Activated T-cell treated with anti-CD3 and anti-CD28 coated beads, Interleukin-2, amount 50 U/mL, for 24 hours (primary cell): ENCODE data around the gene CHRDL1.
"Not testable (repeated sequence)": the region's sequence is repeated elsewhere in the genome, so short reads cannot be mapped to it uniquely, and the experiment has no call there.

ENCODE experiments used
- DNase-seq: peaks from one replicate; pipeline ENCODE4 v3.0.0-alpha.2; 2020
- H3K27ac Mint-ChIP-seq: 2 replicates; pipeline ENCODE4 v1.8.0; 2020; ENCODE audit warnings: mild to moderate bottlenecking, mixed read lengths
- H3K27me3 Mint-ChIP-seq: 2 replicates; pipeline ENCODE4 v1.8.0; 2020; ENCODE audit warnings: mixed read lengths
- H3K36me3 Mint-ChIP-seq: 2 replicates; pipeline ENCODE4 v1.8.0; 2020; ENCODE audit warnings: low read depth, mixed read lengths
- H3K4me1 Mint-ChIP-seq: 2 replicates; pipeline ENCODE4 v1.8.0; 2020; ENCODE audit warnings: low read depth, mixed read lengths
- H3K4me3 Mint-ChIP-seq: 2 replicates; pipeline ENCODE4 v1.8.0; 2020; ENCODE audit warnings: mild to moderate bottlenecking, moderate library complexity, mixed read lengths
- H3K9me3 Mint-ChIP-seq: 2 replicates; pipeline ENCODE4 v1.8.0; 2020; ENCODE audit warnings: mixed read lengths

CHRDL1 gene

GRCh38 chrX:110795645-110796406, at the start of gene CHRDL1:
Gene CHRDL1, minus strand, starts transcription at chrX:110795817. Its CDS starts 3,636 bp downstream, at chrX:110792181.
- Mint-ChIP-seq H3K36me3 (no peaks in the 10 kb centered on the region), H3K4me3 (peak within 1 kb of the TSS; percentile 29), H3K4me1 (no peaks in the 10 kb centered on the region), H3K9me3 (no peaks in the 10 kb centered on the region), H3K27me3 (peaks cover 73% of the 10 kb centered on the region), H3K27ac (no peak within 1 kb of the TSS)
- no peak for DNase-seq

- DNase-seq = no peak
- H3K36me3 Mint-ChIP-seq = no peaks in the 10 kb centered on the region
- H3K4me1 Mint-ChIP-seq = no peaks in the 10 kb centered on the region
- no peaks in the 10 kb centered on the region for H3K9me3 Mint-ChIP-seq
- H3K27ac Mint-ChIP-seq = no peak overlapping the region
- H3K4me3 Mint-ChIP-seq = no peak overlapping the region
- H3K27me3 Mint-ChIP-seq = peaks cover 27% of the 10 kb centered on the region
These were observed 41.4 kb upstream of the CHRDL1 start for GRCh38 chrX:110836982-110837381.

- peaks cover 27% of the 10 kb centered on the region for H3K27me3 Mint-ChIP-seq
- no peak for DNase-seq
- no peaks in the 10 kb centered on the region for H3K4me1 Mint-ChIP-seq
- H3K9me3 Mint-ChIP-seq = no peaks in the 10 kb centered on the region
- H3K36me3 Mint-ChIP-seq = no peaks in the 10 kb centered on the region
- no peak overlapping the region for H3K4me3 Mint-ChIP-seq
- no peak overlapping the region for H3K27ac Mint-ChIP-seq
These were observed 40.8 kb upstream of the CHRDL1 start for GRCh38 chrX:110836451-110836850.

- H3K27ac Mint-ChIP-seq = no peak overlapping the region
- H3K4me3 Mint-ChIP-seq = no peak overlapping the region
- no peaks in the 10 kb centered on the region for H3K4me1 Mint-ChIP-seq
- no peaks in the 10 kb centered on the region for H3K36me3 Mint-ChIP-seq
- no peaks in the 10 kb centered on the region for H3K9me3 Mint-ChIP-seq
- H3K27me3 Mint-ChIP-seq = peaks cover 27% of the 10 kb centered on the region
- DNase-seq = no peak
These were observed 40.4 kb upstream of the CHRDL1 start for GRCh38 chrX:110836001-110836400.

- H3K36me3 Mint-ChIP-seq = no peaks in the 10 kb centered on the region
These were observed 30.4 kb upstream of the CHRDL1 start for GRCh38 chrX:110825972-110826371.

GRCh38 chrX:110816543-110816942, 20.9 kb upstream of the CHRDL1 start:
- not testable (repeated sequence) for H3K27me3 Mint-ChIP-seq, H3K27ac Mint-ChIP-seq, H3K4me1 Mint-ChIP-seq, DNase-seq, H3K9me3 Mint-ChIP-seq, H3K4me3 Mint-ChIP-seq, H3K36me3 Mint-ChIP-seq

More at GRCh38 chrX:110825972-110826371, 30.4 kb upstream of the CHRDL1 start:
- DNase-seq = no peak
- Mint-ChIP-seq H3K4me1 (no peaks in the 10 kb centered on the region), H3K27me3 (peaks cover 30% of the 10 kb centered on the region), H3K27ac (no peak overlapping the region), H3K4me3 (no peak overlapping the region), H3K9me3 (no peaks in the 10 kb centered on the region)

GRCh38 chrX:110806145-110806544, 10.5 kb upstream of the CHRDL1 start:
- no peaks in the 10 kb centered on the region for H3K9me3 Mint-ChIP-seq
- H3K27ac Mint-ChIP-seq = no peak overlapping the region
- H3K4me1 Mint-ChIP-seq = no peaks in the 10 kb centered on the region
- H3K27me3 Mint-ChIP-seq = peaks cover 31% of the 10 kb centered on the region
- no peaks in the 10 kb centered on the region for H3K36me3 Mint-ChIP-seq
- DNase-seq = no peak
- H3K4me3 Mint-ChIP-seq = no peak overlapping the region

GRCh38 chrX:110805303-110805702, 9.7 kb upstream of the CHRDL1 start:
- Mint-ChIP-seq H3K36me3 (no peaks in the 10 kb centered on the region), H3K27me3 (peaks cover 34% of the 10 kb centered on the region), H3K9me3 (no peaks in the 10 kb centered on the region), H3K4me3 (no peak overlapping the region), H3K27ac (no peak overlapping the region), H3K4me1 (no peaks in the 10 kb centered on the region)
- DNase-seq = no peak

- DNase-seq = no peak
- no peak overlapping the region for H3K27ac Mint-ChIP-seq
- H3K4me1 Mint-ChIP-seq = no peaks in the 10 kb centered on the region
- peaks cover 33% of the 10 kb centered on the region for H3K27me3 Mint-ChIP-seq
- no peaks in the 10 kb centered on the region for H3K9me3 Mint-ChIP-seq
- no peak overlapping the region for H3K4me3 Mint-ChIP-seq
- no peaks in the 10 kb centered on the region for H3K36me3 Mint-ChIP-seq
These were observed 8.8 kb upstream of the CHRDL1 start for GRCh38 chrX:110804446-110804845.

GRCh38 chrX:110803506-110803905, 7.9 kb upstream of the CHRDL1 start:
- peaks cover 27% of the 10 kb centered on the region for H3K27me3 Mint-ChIP-seq
- no peaks in the 10 kb centered on the region for H3K4me1 Mint-ChIP-seq
- H3K4me3 Mint-ChIP-seq = no peak overlapping the region
- H3K27ac Mint-ChIP-seq = no peak overlapping the region
- no peak for DNase-seq
- no peaks in the 10 kb centered on the region for H3K9me3 Mint-ChIP-seq
- H3K36me3 Mint-ChIP-seq = no peaks in the 10 kb centered on the region

GRCh38 chrX:110796407-110796697, 735 bp upstream of the CHRDL1 start:
- no peak for DNase-seq
- H3K9me3 Mint-ChIP-seq = no peaks in the 10 kb centered on the region
- no peaks in the 10 kb centered on the region for H3K4me1 Mint-ChIP-seq
- no peaks in the 10 kb centered on the region for H3K36me3 Mint-ChIP-seq
- no peak overlapping the region for H3K27ac Mint-ChIP-seq
- H3K4me3 Mint-ChIP-seq = peak overlapping the region; percentile 29
- peaks cover 67% of the 10 kb centered on the region for H3K27me3 Mint-ChIP-seq

GRCh38 chrX:110794601-110795000, 1.0 kb downstream of the CHRDL1 start:
- no peak for DNase-seq
- Mint-ChIP-seq H3K27me3 (peaks cover 77% of the 10 kb centered on the region), H3K36me3 (no peaks in the 10 kb centered on the region), H3K4me1 (no peaks in the 10 kb centered on the region), H3K4me3 (no peak overlapping the region), H3K9me3 (no peaks in the 10 kb centered on the region), H3K27ac (no peak overlapping the region)

- Mint-ChIP-seq H3K27ac (no peak overlapping the region), H3K36me3 (no peaks in the 10 kb centered on the region), H3K27me3 (peaks cover 73% of the 10 kb centered on the region), H3K4me1 (no peaks in the 10 kb centered on the region), H3K4me3 (no peak overlapping the region), H3K9me3 (no peaks in the 10 kb centered on the region)
- no peak for DNase-seq
These were observed 4.5 kb downstream of the CHRDL1 start for GRCh38 chrX:110791071-110791470.

GRCh38 chrX:110786486-110786885, 9.1 kb downstream of the CHRDL1 start:
- Mint-ChIP-seq H3K27me3 (peaks cover 50% of the 10 kb centered on the region), H3K9me3 (no peaks in the 10 kb centered on the region), H3K36me3 (no peaks in the 10 kb centered on the region)

GRCh38 chrX:110759785-110760184, 35.8 kb downstream of the CHRDL1 start:
- no peaks in the 10 kb centered on the region for H3K4me1 Mint-ChIP-seq
- H3K4me3 Mint-ChIP-seq = no peak overlapping the region
- peaks cover under 1% of the 10 kb centered on the region for H3K9me3 Mint-ChIP-seq
- peaks cover 21% of the 10 kb centered on the region for H3K27me3 Mint-ChIP-seq
- H3K36me3 Mint-ChIP-seq = no peaks in the 10 kb centered on the region
- DNase-seq = no peak
- H3K27ac Mint-ChIP-seq = no peak overlapping the region

More at GRCh38 chrX:110786486-110786885, 9.1 kb downstream of the CHRDL1 start:
- Mint-ChIP-seq H3K27ac (no peak overlapping the region), H3K4me3 (no peak overlapping the region), H3K4me1 (no peaks in the 10 kb centered on the region)
- DNase-seq = no peak
